ENCODE data around the gene PSMD7.
"Not testable (repeated sequence)": the region's sequence is repeated elsewhere in the genome, so short reads cannot be mapped to it uniquely, and the experiment has no call there.

The PSMD7 gene

DNA sequence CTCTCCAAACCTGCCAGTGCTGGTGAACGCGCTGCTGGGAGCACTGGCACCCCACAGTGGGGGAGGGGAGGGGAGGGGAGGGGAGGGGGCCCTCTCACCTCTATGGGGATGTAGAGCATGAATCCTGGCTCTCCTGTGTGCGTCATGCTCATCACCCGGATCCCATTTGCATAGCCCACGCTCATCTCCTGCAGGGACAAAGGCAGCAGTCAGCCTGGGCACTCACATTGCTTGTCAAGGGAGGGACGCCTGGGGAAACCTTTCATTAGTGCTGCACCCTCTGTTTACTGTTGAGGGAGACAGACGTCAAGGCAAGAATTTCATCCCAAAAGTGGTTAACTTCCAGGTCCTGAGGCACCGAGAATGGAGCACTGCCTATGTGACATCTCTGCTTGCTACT lies 35.9 kb downstream of the PSMD7 start:
- peaks cover 0 to 44% (median 13%) of the 10 kb centered on the region in 4 experiments for H3K36me3 ChIP-seq (ENCODE audit: control insufficient read depth in 4 of 4, insufficient read depth in 4 of 4, low read length in 3 of 4)
- H3K4me1 ChIP-seq (ENCODE audit: control extremely low read depth in 1 of 4, control insufficient read depth in 4 of 4, insufficient read depth in 4 of 4, low read length in 3 of 4); H3K4me3 ChIP-seq (ENCODE audit: control insufficient read depth in 1 of 7, extremely low read depth in 1 of 7, insufficient read depth in 4 of 7, low read depth in 2 of 7, low read length in 6 of 7); DNase-seq; H3K27ac ChIP-seq (ENCODE audit: insufficient read depth in 1 of 2, low read depth in 1 of 2, low read length in 2 of 2, poor library complexity in 1 of 2, severe bottlenecking in 2 of 2); H3K27me3 ChIP-seq (replicated peaks in 2 of 5; ENCODE audit: control insufficient read depth in 4 of 5, insufficient read depth in 5 of 5, low read length in 4 of 5); H3K9me3 ChIP-seq (ENCODE audit: control extremely low read depth in 1 of 5, control insufficient read depth in 4 of 5, insufficient read depth in 2 of 5, low read depth in 1 of 5, low read length in 4 of 5); POLR2A ChIA-PET; CTCF ChIA-PET: not testable (repeated sequence)
- WGBS (ENCODE audit: insufficient coverage) = 93% methylated on average over 5 of the region's 8 CpGs

DNA sequence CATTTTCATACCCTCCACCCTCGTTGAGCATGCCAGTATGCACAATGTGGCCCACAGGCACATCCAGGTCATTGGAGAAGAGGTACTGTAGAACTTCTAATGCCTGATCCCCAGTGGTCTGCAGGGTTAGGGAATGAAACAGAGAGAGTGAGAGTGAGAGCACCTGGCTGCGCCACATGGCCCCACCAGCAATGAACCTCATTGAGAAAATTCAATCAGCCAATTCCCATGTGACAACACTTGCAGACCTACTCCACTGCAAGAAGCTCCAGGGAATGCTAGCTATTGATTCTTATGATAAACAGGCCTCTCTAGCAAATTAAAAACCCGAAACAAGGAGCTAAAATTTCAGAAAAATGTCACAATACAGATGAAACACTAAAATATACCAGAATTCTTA lies 40.9 kb downstream of the PSMD7 start:
- H3K27ac ChIP-seq (ENCODE audit: insufficient read depth in 1 of 2, low read depth in 1 of 2, low read length in 2 of 2, poor library complexity in 1 of 2, severe bottlenecking in 2 of 2); H3K4me3 ChIP-seq (ENCODE audit: control insufficient read depth in 1 of 7, extremely low read depth in 1 of 7, insufficient read depth in 4 of 7, low read depth in 2 of 7, low read length in 6 of 7); H3K4me1 ChIP-seq (ENCODE audit: control extremely low read depth in 1 of 4, control insufficient read depth in 4 of 4, insufficient read depth in 4 of 4, low read length in 3 of 4); H3K9me3 ChIP-seq (ENCODE audit: control extremely low read depth in 1 of 5, control insufficient read depth in 4 of 5, insufficient read depth in 2 of 5, low read depth in 1 of 5, low read length in 4 of 5); CTCF ChIA-PET; DNase-seq; POLR2A ChIA-PET; H3K27me3 ChIP-seq (replicated peaks in 2 of 5; ENCODE audit: control insufficient read depth in 4 of 5, insufficient read depth in 5 of 5, low read length in 4 of 5): not testable (repeated sequence)
- peaks cover 0 to 47% (median 8%) of the 10 kb centered on the region in 4 experiments for H3K36me3 ChIP-seq (ENCODE audit: control insufficient read depth in 4 of 4, insufficient read depth in 4 of 4, low read length in 3 of 4)
- 80% methylated on average over 1 of the region's 3 CpGs for WGBS (ENCODE audit: insufficient coverage)

DNA sequence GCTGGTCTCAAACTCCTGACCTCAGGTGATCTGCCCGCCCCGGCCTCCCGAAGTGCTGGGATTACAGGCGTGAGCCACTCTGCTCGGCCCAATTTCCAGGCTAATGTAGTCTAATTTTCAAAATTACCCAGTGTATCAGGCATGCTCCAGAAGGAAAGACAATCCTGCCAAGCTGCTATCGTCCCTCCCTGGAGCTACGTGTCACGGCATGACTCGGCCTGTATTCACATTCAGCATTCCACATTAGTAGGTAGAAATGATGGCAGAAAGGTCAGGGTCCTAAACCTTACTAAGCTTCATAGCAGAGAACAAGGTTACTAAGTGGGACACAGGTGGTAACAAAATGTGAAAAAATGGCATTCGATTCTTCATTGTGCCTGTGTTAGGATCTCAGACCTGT lies 42.6 kb downstream of the PSMD7 start:
- WGBS (ENCODE audit: insufficient coverage) = no CpG with 5 or more reads among the region's 10 CpGs
- H3K4me3 ChIP-seq (ENCODE audit: control insufficient read depth in 1 of 7, extremely low read depth in 1 of 7, insufficient read depth in 4 of 7, low read depth in 2 of 7, low read length in 6 of 7); H3K27ac ChIP-seq (ENCODE audit: insufficient read depth in 1 of 2, low read depth in 1 of 2, low read length in 2 of 2, poor library complexity in 1 of 2, severe bottlenecking in 2 of 2); DNase-seq; POLR2A ChIA-PET; H3K4me1 ChIP-seq (ENCODE audit: control extremely low read depth in 1 of 4, control insufficient read depth in 4 of 4, insufficient read depth in 4 of 4, low read length in 3 of 4); H3K27me3 ChIP-seq (replicated peaks in 2 of 5; ENCODE audit: control insufficient read depth in 4 of 5, insufficient read depth in 5 of 5, low read length in 4 of 5); H3K9me3 ChIP-seq (ENCODE audit: control extremely low read depth in 1 of 5, control insufficient read depth in 4 of 5, insufficient read depth in 2 of 5, low read depth in 1 of 5, low read length in 4 of 5): not testable (repeated sequence)
- CTCF ChIA-PET = interaction anchor here (0.6 kb wide), 1 partner anchor 29 kb away, joined by 3 read pairs; no protein-coding TSS in a partner anchor
- H3K36me3 ChIP-seq (ENCODE audit: control insufficient read depth in 4 of 4, insufficient read depth in 4 of 4, low read length in 3 of 4) = peaks cover 0 to 47% (median 6%) of the 10 kb centered on the region in 4 experiments

DNA sequence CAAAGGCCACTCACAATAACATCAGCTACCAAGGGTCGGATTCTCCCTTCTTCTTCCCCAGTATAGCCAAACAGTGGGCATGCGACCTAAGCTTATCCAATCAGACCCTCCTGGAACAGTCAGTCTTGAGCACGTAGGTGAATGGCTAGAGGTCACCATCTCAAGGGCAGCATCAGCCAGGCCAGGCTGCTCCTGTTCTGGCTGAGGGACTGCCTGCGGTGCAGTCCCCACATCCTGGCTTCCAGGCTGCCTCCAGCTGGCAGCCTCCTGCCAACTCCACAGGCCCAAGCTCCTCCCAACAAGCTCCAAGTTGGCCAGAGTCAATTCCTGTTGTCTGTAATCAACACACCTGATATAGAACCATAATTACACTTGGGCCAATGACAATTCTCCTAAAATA lies 56.4 kb downstream of the PSMD7 start:
- H3K4me3 ChIP-seq (ENCODE audit: control insufficient read depth in 1 of 7, extremely low read depth in 1 of 7, insufficient read depth in 4 of 7, low read depth in 2 of 7, low read length in 6 of 7); H3K27ac ChIP-seq (ENCODE audit: insufficient read depth in 1 of 2, low read depth in 1 of 2, low read length in 2 of 2, poor library complexity in 1 of 2, severe bottlenecking in 2 of 2); H3K9me3 ChIP-seq (ENCODE audit: control extremely low read depth in 1 of 5, control insufficient read depth in 4 of 5, insufficient read depth in 2 of 5, low read depth in 1 of 5, low read length in 4 of 5); H3K4me1 ChIP-seq (ENCODE audit: control extremely low read depth in 1 of 4, control insufficient read depth in 4 of 4, insufficient read depth in 4 of 4, low read length in 3 of 4); CTCF ChIA-PET; H3K27me3 ChIP-seq (replicated peaks in 2 of 5; ENCODE audit: control insufficient read depth in 4 of 5, insufficient read depth in 5 of 5, low read length in 4 of 5); DNase-seq; POLR2A ChIA-PET: not testable (repeated sequence)
- H3K36me3 ChIP-seq (ENCODE audit: control insufficient read depth in 4 of 4, insufficient read depth in 4 of 4, low read length in 3 of 4) = peaks cover 0 to 49% (median 12%) of the 10 kb centered on the region in 4 experiments
- 100% methylated on average over 2 of the region's 4 CpGs for WGBS (ENCODE audit: insufficient coverage)
